Measurements from ENCODE around the gene CEBPG. TPM values are rescaled to one million over a fixed set of nuclear protein-coding genes. Genes with fewer than 3 reads are reported as not detected.

Gene CEBPG
- total RNA-seq, 6 experiments from 2014 or later = 15.0 to 32.3 (median 27.1) TPM

DNA sequence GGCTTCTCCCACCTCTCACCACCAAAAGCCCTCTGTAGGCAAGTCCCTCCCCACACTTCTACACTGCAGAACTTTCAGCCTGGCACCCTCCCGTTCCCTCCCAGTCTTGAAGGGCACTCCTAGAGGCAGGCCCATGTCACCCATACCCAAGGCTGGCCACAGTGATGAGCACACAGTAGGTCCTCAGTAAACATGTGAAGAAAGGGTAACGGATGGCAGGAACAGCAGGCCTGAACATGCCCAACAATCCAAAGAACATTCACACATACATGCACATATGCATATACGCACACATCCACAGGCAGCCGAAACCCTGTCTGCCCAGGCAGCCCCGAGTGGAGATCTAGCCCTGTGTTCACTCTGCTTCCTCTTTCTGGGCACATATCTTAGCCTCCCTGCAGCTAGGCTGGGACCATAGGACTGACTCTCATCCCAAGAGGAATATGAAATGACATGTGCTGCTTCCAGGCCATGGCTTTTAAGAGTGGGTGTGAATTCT is 55.2 kb downstream of the CEBPG start:
- Histone ChIP-seq H3K27ac (no peak overlapping the region), H3K9me3 (no peaks in the 10 kb centered on the region), H3K4me3 (no peak overlapping the region), H3K4me1 (no peaks in the 10 kb centered on the region), H3K36me3 (no peaks in the 10 kb centered on the region), H3K27me3 (no peaks in the 10 kb centered on the region)
- DNase-seq = peak in 2 of 3 donors; percentile 4 to 28
- TF ChIP-seq CTCF (IDR thresholded peaks at IDR 0.05) (no peak), POLR2A (IDR thresholded peaks at IDR 0.05) (no peak)
- ATAC-seq = no peak
- intact Hi-C loops (cut with DNase I) = no loop called here
- 100% methylated on average over 2 of the region's 5 CpGs for WGBS (ENCODE audit: insufficient coverage, low coverage, low lambda C conversion rate, missing lambda C conversion rate)

GRCh38 chr19:33429891-33430673 is 56.6 kb downstream of the CEBPG start:
- ATAC-seq (no peak), DNase-seq (peak in 2 of 3 donors; percentile 28 to 39)
- H3K9me3 ChIP-seq = no peaks in the 10 kb centered on the region
- intact Hi-C loops (cut with DNase I) = loop anchor here (5.0 kb wide), 1 partner anchor 342 kb away; no protein-coding TSS in a partner anchor
- H3K4me3 ChIP-seq = no peak overlapping the region
- WGBS (ENCODE audit: insufficient coverage, low coverage, low lambda C conversion rate, missing lambda C conversion rate) = 81% methylated on average over 5 of the region's 17 CpGs
- H3K36me3 ChIP-seq = no peaks in the 10 kb centered on the region
- H3K27me3 ChIP-seq = no peaks in the 10 kb centered on the region
- no peaks in the 10 kb centered on the region for H3K4me1 ChIP-seq
- TF ChIP-seq CTCF (IDR thresholded peaks at IDR 0.05) (no peak), POLR2A (IDR thresholded peaks at IDR 0.05) (no peak)
- no peak overlapping the region for H3K27ac ChIP-seq

DNA sequence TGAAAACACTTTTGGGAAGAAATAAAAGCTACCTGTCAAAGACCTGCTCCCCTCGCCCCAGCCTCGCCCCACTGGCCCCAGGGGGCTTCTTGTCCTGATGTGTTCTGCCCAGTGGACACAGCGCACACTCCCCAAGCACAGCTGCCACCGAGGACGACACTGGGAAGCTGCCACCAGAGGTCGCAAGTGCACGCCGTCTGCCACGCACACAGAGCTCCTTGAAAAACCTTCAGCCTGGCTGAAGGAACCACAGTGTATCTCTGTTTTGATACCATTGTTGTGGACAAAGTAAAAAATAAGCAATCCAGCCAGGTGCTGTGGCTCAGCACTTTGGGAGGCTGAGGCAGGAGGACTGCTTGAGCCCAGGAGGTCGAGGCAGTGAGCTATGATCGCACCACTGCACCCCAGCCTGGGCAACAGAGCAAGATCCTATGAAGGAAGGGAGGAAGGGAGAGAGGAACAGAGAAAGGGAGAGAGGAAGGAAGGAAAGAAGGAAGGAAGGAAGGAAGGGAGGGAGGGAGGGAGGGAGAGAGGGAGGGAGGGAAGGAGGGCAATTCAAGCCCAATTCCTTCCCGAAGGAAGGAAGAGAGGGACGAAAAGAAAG is 57.3 kb downstream of the CEBPG start:
- Histone ChIP-seq H3K36me3 (peaks cover 0 to 3% (median 0%) of the 10 kb centered on the region in 4 donors), H3K27ac (no peak overlapping the region), H3K27me3 (no peaks in the 10 kb centered on the region), H3K9me3 (no peaks in the 10 kb centered on the region), H3K4me3 (no peak overlapping the region), H3K4me1 (no peaks in the 10 kb centered on the region)
- intact Hi-C loops (cut with DNase I) = loop anchor here (5.0 kb wide), 1 partner anchor 342 kb away; no protein-coding TSS in a partner anchor
- ATAC-seq (peak; percentile 66 to 86 (median 82)), DNase-seq (peak; percentile 59 to 71 (median 70))
- TF ChIP-seq POLR2A (IDR thresholded peaks at IDR 0.05) (no peak), CTCF (IDR thresholded peaks at IDR 0.05) (peak; percentile 49 to 73 (median 62))
- 43% methylated on average over 11 of the region's 13 CpGs for WGBS (ENCODE audit: insufficient coverage, low coverage, low lambda C conversion rate, missing lambda C conversion rate)

DNA sequence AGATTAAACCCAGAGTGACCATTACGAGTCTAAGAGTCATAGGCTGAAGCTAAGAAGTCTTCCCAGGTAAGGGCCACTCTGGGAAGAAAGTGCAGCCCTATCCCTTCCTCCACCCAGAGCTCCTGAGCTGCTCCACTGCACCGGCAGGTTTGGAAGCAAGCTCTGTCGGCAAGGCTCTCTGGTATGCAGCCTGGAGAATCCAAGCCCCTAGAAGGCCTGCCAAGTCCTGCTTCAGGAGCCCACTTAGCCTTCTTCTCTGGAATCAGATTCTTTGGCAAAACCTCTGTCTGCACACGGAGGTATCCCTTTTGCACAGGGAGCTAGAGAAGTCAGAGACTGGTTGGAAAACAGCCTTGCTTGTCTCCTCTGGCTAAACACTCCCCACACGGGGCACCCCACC is 58.5 kb downstream of the CEBPG start:
- ATAC-seq (no peak), DNase-seq (peak in 2 of 3 donors; percentile 29 to 37)
- no peak overlapping the region for H3K27ac ChIP-seq
- no peaks in the 10 kb centered on the region for H3K9me3 ChIP-seq
- 58% methylated on average over 4 of the region's 5 CpGs for WGBS (ENCODE audit: insufficient coverage, low coverage, low lambda C conversion rate, missing lambda C conversion rate)
- H3K4me3 ChIP-seq = no peak overlapping the region
- TF ChIP-seq CTCF (IDR thresholded peaks at IDR 0.05) (no peak), POLR2A (IDR thresholded peaks at IDR 0.05) (no peak)
- H3K36me3 ChIP-seq = peaks cover 0 to 5% (median 0%) of the 10 kb centered on the region in 4 donors
- no peaks in the 10 kb centered on the region for H3K27me3 ChIP-seq
- intact Hi-C loops (cut with DNase I) = loop anchor here (5.0 kb wide), 1 partner anchor 340 kb away; no protein-coding TSS in a partner anchor
- peaks cover 0 to 8% (median 2%) of the 10 kb centered on the region in 4 donors for H3K4me1 ChIP-seq

Other genes with a start within 250 kb of the CEBPG start
- gene WDR88, start 241.6 kb upstream of the CEBPG start, total RNA-seq = not detected
- 10 to 100 TPM; 25.2 to 40.7 (median 33.7) TPM for gene LRP3, start 179.4 kb upstream of the CEBPG start, total RNA-seq
- not detected for gene SLC7A10, start 147.9 kb upstream of the CEBPG start, total RNA-seq
- gene CEBPA, start 71.2 kb upstream of the CEBPG start, total RNA-seq = 100 to 1,000 TPM in 4 of 6 experiments, 10 to 100 TPM in 2; 53.9 to 163 (median 119) TPM
- gene PEPD, start 148.1 kb downstream of the CEBPG start, total RNA-seq = 100 to 1,000 TPM; 121 to 261 (median 167) TPM
- gene CHST8, start 248.2 kb downstream of the CEBPG start, total RNA-seq = under 1 TPM in 2 of 6 experiments, not detected in 4; 0.12 to 0.19 TPM